ENCODE results near the gene SNED1. TPM values are rescaled to one million over a fixed set of nuclear protein-coding genes. Genes with fewer than 3 reads are reported as not detected.

Gene SNED1
- total and polyA plus RNA-seq, 2 experiments from 2014 or later = 1.5 to 2.8 TPM

DNA sequence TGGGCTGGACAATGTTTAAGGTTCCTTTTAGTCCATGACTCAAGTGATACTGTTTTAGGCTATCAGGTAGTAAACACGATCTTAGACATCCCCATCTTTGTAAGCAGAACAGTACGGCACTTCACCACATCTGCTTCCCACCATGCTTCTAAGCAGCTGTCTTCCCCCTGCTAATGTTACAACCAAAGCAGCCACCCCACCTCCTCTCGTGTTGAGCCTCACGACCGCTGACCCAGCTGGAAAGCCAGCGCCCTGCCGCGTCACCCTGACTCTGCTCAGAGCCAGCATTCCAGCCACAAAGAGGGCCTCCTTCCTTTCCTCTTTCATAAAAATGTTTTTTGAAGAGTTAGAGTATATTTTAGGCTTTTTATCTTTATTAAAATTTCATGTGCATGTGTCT lies 94.3 kb downstream of the SNED1 start:
- Mint-ChIP-seq H3K36me3 (ENCODE audit: low read depth) (peaks cover 61% of the 10 kb centered on the region), H3K27ac (no peak overlapping the region), H3K9me3 (no peaks in the 10 kb centered on the region), H3K27me3 (ENCODE audit: insufficient read depth, low read depth, poor library complexity) (peaks cover 8% of the 10 kb centered on the region), H3K4me1 (peaks cover 13% of the 10 kb centered on the region), H3K4me3 (no peak overlapping the region)
- Histone ChIP-seq H3K4me1 (ENCODE audit: insufficient read depth) (peaks cover 11% of the 10 kb centered on the region; the same call in 1 of the 2 replicates), H3K36me3 (ENCODE audit: insufficient read depth) (peaks cover 21% of the 10 kb centered on the region), H3K79me2 (replicated peaks; ENCODE audit: insufficient read depth) (peaks cover 16% of the 10 kb centered on the region), H3F3A (replicated peaks; ENCODE audit: low read depth) (no peaks in the 10 kb centered on the region), H2AFZ (no peak overlapping the region), H3K27me3 (ENCODE audit: insufficient read depth) (no peaks in the 10 kb centered on the region), H3K4me3 (no peak overlapping the region), H3K4me2 (no peak overlapping the region), H3K27ac (ENCODE audit: low read depth) (no peak overlapping the region), H3K9me2 (ENCODE audit: insufficient read depth) (no peaks in the 10 kb centered on the region), H4K20me1 (replicated peaks; ENCODE audit: insufficient read depth) (peaks cover 18% of the 10 kb centered on the region)
- no peak for DNase-seq (ENCODE audit: low spot score)
- TF ChIP-seq NANOG (IDR thresholded peaks at IDR 0.05; ENCODE audit: borderline replicate concordance) (no peak), ZNF331 (CRISPR knock-in tag; IDR thresholded peaks at IDR 0.05; ENCODE audit: low read depth) (no peak), CREB1 (CRISPR knock-in tag; IDR thresholded peaks at IDR 0.05; ENCODE audit: low read depth) (no peak), ETS1 (IDR thresholded peaks at IDR 0.05) (no peak), POLR2AphosphoS5 (IDR thresholded peaks at IDR 0.05; ENCODE audit: low read depth) (no peak), JUNB (IDR thresholded peaks at IDR 0.05; ENCODE audit: unreplicated experiment) (no peak), EZH2 (IDR thresholded peaks at IDR 0.05; ENCODE audit: low read depth, unreplicated experiment) (no peak), ZNF462 (CRISPR knock-in tag; IDR thresholded peaks at IDR 0.05) (no peak), EZH2phosphoT487 (IDR thresholded peaks at IDR 0.05; ENCODE audit: unreplicated experiment) (no peak), ZNF114 (CRISPR knock-in tag; IDR thresholded peaks at IDR 0.05) (no peak), STAT1 (IDR thresholded peaks at IDR 0.05; ENCODE audit: unreplicated experiment) (no peak)
- TF ChIP-seq, protein P1, sequence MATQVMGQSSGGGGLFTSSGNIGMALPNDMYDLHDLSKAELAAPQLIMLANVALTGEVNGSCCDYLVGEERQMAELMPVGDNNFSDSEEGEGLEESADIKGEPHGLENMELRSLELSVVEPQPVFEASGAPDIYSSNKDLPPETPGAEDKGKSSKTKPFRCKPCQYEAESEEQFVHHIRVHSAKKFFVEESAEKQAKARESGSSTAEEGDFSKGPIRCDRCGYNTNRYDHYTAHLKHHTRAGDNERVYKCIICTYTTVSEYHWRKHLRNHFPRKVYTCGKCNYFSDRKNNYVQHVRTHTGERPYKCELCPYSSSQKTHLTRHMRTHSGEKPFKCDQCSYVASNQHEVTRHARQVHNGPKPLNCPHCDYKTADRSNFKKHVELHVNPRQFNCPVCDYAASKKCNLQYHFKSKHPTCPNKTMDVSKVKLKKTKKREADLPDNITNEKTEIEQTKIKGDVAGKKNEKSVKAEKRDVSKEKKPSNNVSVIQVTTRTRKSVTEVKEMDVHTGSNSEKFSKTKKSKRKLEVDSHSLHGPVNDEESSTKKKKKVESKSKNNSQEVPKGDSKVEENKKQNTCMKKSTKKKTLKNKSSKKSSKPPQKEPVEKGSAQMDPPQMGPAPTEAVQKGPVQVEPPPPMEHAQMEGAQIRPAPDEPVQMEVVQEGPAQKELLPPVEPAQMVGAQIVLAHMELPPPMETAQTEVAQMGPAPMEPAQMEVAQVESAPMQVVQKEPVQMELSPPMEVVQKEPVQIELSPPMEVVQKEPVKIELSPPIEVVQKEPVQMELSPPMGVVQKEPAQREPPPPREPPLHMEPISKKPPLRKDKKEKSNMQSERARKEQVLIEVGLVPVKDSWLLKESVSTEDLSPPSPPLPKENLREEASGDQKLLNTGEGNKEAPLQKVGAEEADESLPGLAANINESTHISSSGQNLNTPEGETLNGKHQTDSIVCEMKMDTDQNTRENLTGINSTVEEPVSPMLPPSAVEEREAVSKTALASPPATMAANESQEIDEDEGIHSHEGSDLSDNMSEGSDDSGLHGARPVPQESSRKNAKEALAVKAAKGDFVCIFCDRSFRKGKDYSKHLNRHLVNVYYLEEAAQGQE (IDR thresholded peaks at IDR 0.05; ENCODE audit: unreplicated experiment) = no peak
- TF ChIP-seq, protein P2, sequence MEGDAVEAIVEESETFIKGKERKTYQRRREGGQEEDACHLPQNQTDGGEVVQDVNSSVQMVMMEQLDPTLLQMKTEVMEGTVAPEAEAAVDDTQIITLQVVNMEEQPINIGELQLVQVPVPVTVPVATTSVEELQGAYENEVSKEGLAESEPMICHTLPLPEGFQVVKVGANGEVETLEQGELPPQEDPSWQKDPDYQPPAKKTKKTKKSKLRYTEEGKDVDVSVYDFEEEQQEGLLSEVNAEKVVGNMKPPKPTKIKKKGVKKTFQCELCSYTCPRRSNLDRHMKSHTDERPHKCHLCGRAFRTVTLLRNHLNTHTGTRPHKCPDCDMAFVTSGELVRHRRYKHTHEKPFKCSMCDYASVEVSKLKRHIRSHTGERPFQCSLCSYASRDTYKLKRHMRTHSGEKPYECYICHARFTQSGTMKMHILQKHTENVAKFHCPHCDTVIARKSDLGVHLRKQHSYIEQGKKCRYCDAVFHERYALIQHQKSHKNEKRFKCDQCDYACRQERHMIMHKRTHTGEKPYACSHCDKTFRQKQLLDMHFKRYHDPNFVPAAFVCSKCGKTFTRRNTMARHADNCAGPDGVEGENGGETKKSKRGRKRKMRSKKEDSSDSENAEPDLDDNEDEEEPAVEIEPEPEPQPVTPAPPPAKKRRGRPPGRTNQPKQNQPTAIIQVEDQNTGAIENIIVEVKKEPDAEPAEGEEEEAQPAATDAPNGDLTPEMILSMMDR (conservative IDR thresholded peaks at IDR 0.05; ENCODE audit: low read depth in 2 of 2) = no peak
- no peak for ATAC-seq

Data from GM23338 (cell line).